ENCODE measurements around the gene CECR2.
A peak's percentile ranks its signal among the peaks of the same experiment; 100 is the strongest.

The CECR2 gene

GRCh38 chr22:17470880-17471500 is 101.7 kb downstream of the CECR2 start:
- DNase-seq (ENCODE audit: low spot score), result no peak

GRCh38 chr22:17471886-17472535 is 102.8 kb downstream of the CECR2 start:
- no peak for DNase-seq (ENCODE audit: low spot score)

- DNase-seq (ENCODE audit: low spot score), result no peak
Measured at GRCh38 chr22:17472932-17473331, 103.7 kb downstream of the CECR2 start.

GRCh38 chr22:17475318-17476230 is 106.3 kb downstream of the CECR2 start:
- DNase-seq (ENCODE audit: low spot score), result no peak

- DNase-seq (ENCODE audit: low spot score), result no peak
Measured at GRCh38 chr22:17476838-17477237, 107.6 kb downstream of the CECR2 start.

- no peak for DNase-seq (ENCODE audit: low spot score)
Measured at GRCh38 chr22:17477391-17477833, 108.2 kb downstream of the CECR2 start.

GRCh38 chr22:17479135-17479534 is 109.9 kb downstream of the CECR2 start:
- DNase-seq (ENCODE audit: low spot score), result no peak

GRCh38 chr22:17481424-17481823 is 112.2 kb downstream of the CECR2 start:
- no peak for DNase-seq (ENCODE audit: low spot score)

- DNase-seq (ENCODE audit: low spot score), result no peak
Measured at GRCh38 chr22:17483688-17484372, 114.6 kb downstream of the CECR2 start.

- DNase-seq (ENCODE audit: low spot score), result no peak
Measured at GRCh38 chr22:17484608-17485007, 115.3 kb downstream of the CECR2 start.

- DNase-seq (ENCODE audit: low spot score), result no peak
Measured at GRCh38 chr22:17486313-17486712, 117.1 kb downstream of the CECR2 start.

GRCh38 chr22:17486719-17487118 is 117.5 kb downstream of the CECR2 start:
- DNase-seq (ENCODE audit: low spot score), result no peak

GRCh38 chr22:17489101-17489500 is 119.8 kb downstream of the CECR2 start:
- no peak for DNase-seq (ENCODE audit: low spot score)

GRCh38 chr22:17491090-17491640 is 121.9 kb downstream of the CECR2 start:
- DNase-seq (ENCODE audit: low spot score), result no peak

GRCh38 chr22:17492247-17492646 is 123.0 kb downstream of the CECR2 start:
- DNase-seq (ENCODE audit: low spot score), result no peak

- DNase-seq (ENCODE audit: low spot score), result no peak
Measured at GRCh38 chr22:17493419-17493981, 124.2 kb downstream of the CECR2 start.

- no peak for DNase-seq (ENCODE audit: low spot score)
Measured at GRCh38 chr22:17496841-17497240, 127.6 kb downstream of the CECR2 start.

- DNase-seq (ENCODE audit: low spot score), result peak; percentile 58
Measured at GRCh38 chr22:17501679-17502285, 132.5 kb downstream of the CECR2 start.

GRCh38 chr22:17508110-17508509 is 138.8 kb downstream of the CECR2 start:
- DNase-seq (ENCODE audit: low spot score), result no peak

- DNase-seq (ENCODE audit: low spot score), result no peak
Measured at GRCh38 chr22:17512960-17513359, 143.7 kb downstream of the CECR2 start.

GRCh38 chr22:17513612-17514011 is 144.4 kb downstream of the CECR2 start:
- DNase-seq (ENCODE audit: low spot score), result no peak

All from CD4-positive, alpha-beta T cell treated with Interleukin-6 at 100 ng/mL for 8 hours (primary cell).